ENCODE results near the gene DNAJC15.

Gene DNAJC15

GRCh38 chr13:43127103-43127798 is 103.9 kb downstream of the DNAJC15 start:
- H3K9ac ChIP-seq (ENCODE audit: low read length): no peak overlapping the region
- peaks cover 21% of the 10 kb centered on the region for H3K4me1 ChIP-seq (ENCODE audit: control insufficient read depth, insufficient read depth, low read length)
- H3K4me3 ChIP-seq (ENCODE audit: low read length): no peak overlapping the region
- H3K36me3 ChIP-seq (ENCODE audit: control insufficient read depth, insufficient read depth, low read length): no peaks in the 10 kb centered on the region
- peak overlapping the region; percentile 65 for H3K27ac ChIP-seq (ENCODE audit: low read depth, low read length)
- no peaks in the 10 kb centered on the region for H3K27me3 ChIP-seq (ENCODE audit: control insufficient read depth, insufficient read depth, low read length)

GRCh38 chr13:43127827-43128226 is 104.4 kb downstream of the DNAJC15 start:
- H3K9ac ChIP-seq (ENCODE audit: low read length): no peak overlapping the region
- H3K27ac ChIP-seq (ENCODE audit: low read depth, low read length): peak overlapping the region; percentile 65
- no peaks in the 10 kb centered on the region for H3K36me3 ChIP-seq (ENCODE audit: control insufficient read depth, insufficient read depth, low read length)
- no peak overlapping the region for H3K4me3 ChIP-seq (ENCODE audit: low read length)
- peaks cover 21% of the 10 kb centered on the region for H3K4me1 ChIP-seq (ENCODE audit: control insufficient read depth, insufficient read depth, low read length)
- H3K27me3 ChIP-seq (ENCODE audit: control insufficient read depth, insufficient read depth, low read length): no peaks in the 10 kb centered on the region

GRCh38 chr13:43128504-43128961 is 105.1 kb downstream of the DNAJC15 start:
- Histone ChIP-seq H3K4me1 (ENCODE audit: control insufficient read depth, insufficient read depth, low read length) (peaks cover 21% of the 10 kb centered on the region), H3K36me3 (ENCODE audit: control insufficient read depth, insufficient read depth, low read length) (no peaks in the 10 kb centered on the region), H3K9ac (ENCODE audit: low read length) (no peak overlapping the region), H3K27ac (ENCODE audit: low read depth, low read length) (peak overlapping the region; percentile 65), H3K27me3 (ENCODE audit: control insufficient read depth, insufficient read depth, low read length) (no peaks in the 10 kb centered on the region), H3K4me3 (ENCODE audit: low read length) (peak overlapping the region; percentile 36)

- H3K27ac ChIP-seq (ENCODE audit: low read depth, low read length): no peak overlapping the region
- no peaks in the 10 kb centered on the region for H3K36me3 ChIP-seq (ENCODE audit: control insufficient read depth, insufficient read depth, low read length)
- H3K4me1 ChIP-seq (ENCODE audit: control insufficient read depth, insufficient read depth, low read length): peaks cover 21% of the 10 kb centered on the region
- no peak overlapping the region for H3K4me3 ChIP-seq (ENCODE audit: low read length)
- no peaks in the 10 kb centered on the region for H3K27me3 ChIP-seq (ENCODE audit: control insufficient read depth, insufficient read depth, low read length)
- H3K9ac ChIP-seq (ENCODE audit: low read length): no peak overlapping the region
These were observed 105.7 kb downstream of the DNAJC15 start for GRCh38 chr13:43129066-43129465.

- no peaks in the 10 kb centered on the region for H3K27me3 ChIP-seq (ENCODE audit: control insufficient read depth, insufficient read depth, low read length)
- H3K9ac ChIP-seq (ENCODE audit: low read length): no peak overlapping the region
- peaks cover 21% of the 10 kb centered on the region for H3K4me1 ChIP-seq (ENCODE audit: control insufficient read depth, insufficient read depth, low read length)
- no peak overlapping the region for H3K27ac ChIP-seq (ENCODE audit: low read depth, low read length)
- H3K36me3 ChIP-seq (ENCODE audit: control insufficient read depth, insufficient read depth, low read length): no peaks in the 10 kb centered on the region
- no peak overlapping the region for H3K4me3 ChIP-seq (ENCODE audit: low read length)
These were observed 106.2 kb downstream of the DNAJC15 start for GRCh38 chr13:43129511-43130110.

GRCh38 chr13:43132257-43132656 is 108.9 kb downstream of the DNAJC15 start:
- H3K36me3 ChIP-seq (ENCODE audit: control insufficient read depth, insufficient read depth, low read length): no peaks in the 10 kb centered on the region
- peaks cover 21% of the 10 kb centered on the region for H3K4me1 ChIP-seq (ENCODE audit: control insufficient read depth, insufficient read depth, low read length)
- no peaks in the 10 kb centered on the region for H3K27me3 ChIP-seq (ENCODE audit: control insufficient read depth, insufficient read depth, low read length)
- H3K4me3 ChIP-seq (ENCODE audit: low read length): no peak overlapping the region
- no peak overlapping the region for H3K9ac ChIP-seq (ENCODE audit: low read length)
- no peak overlapping the region for H3K27ac ChIP-seq (ENCODE audit: low read depth, low read length)

GRCh38 chr13:43132911-43133310 is 109.5 kb downstream of the DNAJC15 start:
- Histone ChIP-seq H3K4me1 (ENCODE audit: control insufficient read depth, insufficient read depth, low read length) (peaks cover 17% of the 10 kb centered on the region), H3K27ac (ENCODE audit: low read depth, low read length) (no peak overlapping the region), H3K36me3 (ENCODE audit: control insufficient read depth, insufficient read depth, low read length) (no peaks in the 10 kb centered on the region)

GRCh38 chr13:43133792-43134191 is 110.4 kb downstream of the DNAJC15 start:
- H3K4me1 ChIP-seq (ENCODE audit: control insufficient read depth, insufficient read depth, low read length): peaks cover 12% of the 10 kb centered on the region
- H3K4me3 ChIP-seq (ENCODE audit: low read length): no peak overlapping the region
- H3K9ac ChIP-seq (ENCODE audit: low read length): no peak overlapping the region
- H3K27ac ChIP-seq (ENCODE audit: low read depth, low read length): no peak overlapping the region
- H3K36me3 ChIP-seq (ENCODE audit: control insufficient read depth, insufficient read depth, low read length): no peaks in the 10 kb centered on the region
- H3K27me3 ChIP-seq (ENCODE audit: control insufficient read depth, insufficient read depth, low read length): no peaks in the 10 kb centered on the region

More at GRCh38 chr13:43132911-43133310, 109.5 kb downstream of the DNAJC15 start:
- Histone ChIP-seq H3K27me3 (ENCODE audit: control insufficient read depth, insufficient read depth, low read length) (no peaks in the 10 kb centered on the region), H3K9ac (ENCODE audit: low read length) (no peak overlapping the region), H3K4me3 (ENCODE audit: low read length) (no peak overlapping the region)

- peaks cover 12% of the 10 kb centered on the region for H3K4me1 ChIP-seq (ENCODE audit: control insufficient read depth, insufficient read depth, low read length)
- no peak overlapping the region for H3K27ac ChIP-seq (ENCODE audit: low read depth, low read length)
- H3K27me3 ChIP-seq (ENCODE audit: control insufficient read depth, insufficient read depth, low read length): no peaks in the 10 kb centered on the region
- H3K36me3 ChIP-seq (ENCODE audit: control insufficient read depth, insufficient read depth, low read length): no peaks in the 10 kb centered on the region
- H3K9ac ChIP-seq (ENCODE audit: low read length): no peak overlapping the region
- no peak overlapping the region for H3K4me3 ChIP-seq (ENCODE audit: low read length)
These were observed 111.5 kb downstream of the DNAJC15 start for GRCh38 chr13:43134868-43135267.

- H3K4me1 ChIP-seq (ENCODE audit: control insufficient read depth, insufficient read depth, low read length): peaks cover 6% of the 10 kb centered on the region
- no peak overlapping the region for H3K27ac ChIP-seq (ENCODE audit: low read depth, low read length)
- no peak overlapping the region for H3K4me3 ChIP-seq (ENCODE audit: low read length)
- H3K27me3 ChIP-seq (ENCODE audit: control insufficient read depth, insufficient read depth, low read length): no peaks in the 10 kb centered on the region
- H3K36me3 ChIP-seq (ENCODE audit: control insufficient read depth, insufficient read depth, low read length): no peaks in the 10 kb centered on the region
- no peak overlapping the region for H3K9ac ChIP-seq (ENCODE audit: low read length)
These were observed 112.1 kb downstream of the DNAJC15 start for GRCh38 chr13:43135516-43135915.

- H3K36me3 ChIP-seq (ENCODE audit: control insufficient read depth, insufficient read depth, low read length): no peaks in the 10 kb centered on the region
- H3K27me3 ChIP-seq (ENCODE audit: control insufficient read depth, insufficient read depth, low read length): no peaks in the 10 kb centered on the region
- no peak overlapping the region for H3K27ac ChIP-seq (ENCODE audit: low read depth, low read length)
- H3K9ac ChIP-seq (ENCODE audit: low read length): no peak overlapping the region
- peaks cover 3% of the 10 kb centered on the region for H3K4me1 ChIP-seq (ENCODE audit: control insufficient read depth, insufficient read depth, low read length)
- no peak overlapping the region for H3K4me3 ChIP-seq (ENCODE audit: low read length)
These were observed 113.7 kb downstream of the DNAJC15 start for GRCh38 chr13:43136920-43137575.

- Histone ChIP-seq H3K4me1 (ENCODE audit: control insufficient read depth, insufficient read depth, low read length) (peaks cover 3% of the 10 kb centered on the region), H3K27me3 (ENCODE audit: control insufficient read depth, insufficient read depth, low read length) (no peaks in the 10 kb centered on the region), H3K4me3 (ENCODE audit: low read length) (no peak overlapping the region), H3K9ac (ENCODE audit: low read length) (no peak overlapping the region), H3K36me3 (ENCODE audit: control insufficient read depth, insufficient read depth, low read length) (no peaks in the 10 kb centered on the region), H3K27ac (ENCODE audit: low read depth, low read length) (no peak overlapping the region)
These were observed 115.8 kb downstream of the DNAJC15 start for GRCh38 chr13:43139211-43139610.

Measured in rectal smooth muscle tissue (tissue), 1 donor.